ENCODE measurements around the gene ULBP1.
"Not testable (repeated sequence)": the region's sequence is repeated elsewhere in the genome, so short reads cannot be mapped to it uniquely, and the experiment has no call there.

Gene ULBP1

DNA sequence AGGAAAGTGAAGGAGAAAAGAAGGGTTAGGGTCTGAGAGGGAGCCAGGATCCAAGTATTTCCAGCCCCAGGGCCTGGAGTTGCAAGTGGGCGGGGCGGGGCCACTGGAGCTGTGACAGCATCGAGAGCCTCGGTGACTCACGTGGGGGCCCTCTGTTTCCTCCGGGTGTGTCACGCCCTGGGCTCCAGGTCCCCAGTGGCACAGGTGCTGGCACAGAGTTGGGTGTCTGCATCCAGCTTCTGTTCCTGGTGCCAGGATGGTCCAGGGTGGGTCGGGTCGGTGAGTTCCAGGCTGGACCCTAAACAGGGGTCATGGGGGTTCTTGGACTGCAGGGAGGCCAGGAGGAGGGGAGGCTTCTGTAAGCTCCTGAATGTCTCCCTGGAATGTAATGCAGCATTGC, 44.8 kb downstream of the ULBP1 start:
- DNase-seq, result no peak

DNA sequence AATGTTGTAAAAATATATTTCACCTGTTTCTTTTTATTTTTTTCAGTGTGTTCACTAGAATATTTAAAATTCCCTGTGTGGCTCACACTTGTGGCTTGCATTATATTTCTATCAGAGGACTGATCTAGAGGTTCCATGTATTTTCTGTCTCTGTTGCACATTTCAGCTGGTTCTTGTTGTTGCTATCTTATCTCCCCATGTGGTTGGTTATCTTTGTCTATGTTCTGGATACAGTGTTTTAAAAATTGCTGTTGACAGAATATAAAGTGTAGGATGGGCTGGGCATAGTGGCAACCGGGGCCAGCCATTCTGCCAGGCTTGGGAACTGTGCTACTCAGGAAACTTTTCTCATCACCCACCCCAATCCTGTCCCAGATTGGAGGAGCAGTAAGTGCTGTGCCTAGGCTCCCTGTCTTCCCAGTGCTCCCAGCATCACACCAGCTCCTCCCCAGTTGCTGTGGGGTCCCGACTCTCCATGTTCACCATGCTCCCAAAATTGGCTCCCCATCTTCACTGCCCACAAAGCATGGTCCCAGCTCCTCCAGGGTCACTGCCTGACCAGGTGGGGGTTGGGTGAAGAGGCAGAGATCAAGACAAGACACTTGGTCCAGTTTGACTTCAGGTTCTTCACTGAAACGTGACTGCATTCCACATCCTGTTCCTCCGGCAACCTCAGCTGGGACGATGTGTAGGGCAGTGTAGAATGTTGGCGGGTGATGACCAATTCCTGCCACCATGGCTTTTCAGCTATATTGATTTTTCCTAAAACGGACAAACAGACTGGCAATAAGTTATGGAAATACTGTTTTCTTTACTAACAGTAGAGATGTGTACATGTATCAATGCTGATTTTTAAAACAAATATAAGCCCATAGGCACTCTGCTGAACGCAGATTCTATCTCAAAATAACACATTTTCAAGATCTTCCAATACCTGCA, 49.4 kb downstream of the ULBP1 start:
- DNase-seq, result not testable (repeated sequence)

DNA sequence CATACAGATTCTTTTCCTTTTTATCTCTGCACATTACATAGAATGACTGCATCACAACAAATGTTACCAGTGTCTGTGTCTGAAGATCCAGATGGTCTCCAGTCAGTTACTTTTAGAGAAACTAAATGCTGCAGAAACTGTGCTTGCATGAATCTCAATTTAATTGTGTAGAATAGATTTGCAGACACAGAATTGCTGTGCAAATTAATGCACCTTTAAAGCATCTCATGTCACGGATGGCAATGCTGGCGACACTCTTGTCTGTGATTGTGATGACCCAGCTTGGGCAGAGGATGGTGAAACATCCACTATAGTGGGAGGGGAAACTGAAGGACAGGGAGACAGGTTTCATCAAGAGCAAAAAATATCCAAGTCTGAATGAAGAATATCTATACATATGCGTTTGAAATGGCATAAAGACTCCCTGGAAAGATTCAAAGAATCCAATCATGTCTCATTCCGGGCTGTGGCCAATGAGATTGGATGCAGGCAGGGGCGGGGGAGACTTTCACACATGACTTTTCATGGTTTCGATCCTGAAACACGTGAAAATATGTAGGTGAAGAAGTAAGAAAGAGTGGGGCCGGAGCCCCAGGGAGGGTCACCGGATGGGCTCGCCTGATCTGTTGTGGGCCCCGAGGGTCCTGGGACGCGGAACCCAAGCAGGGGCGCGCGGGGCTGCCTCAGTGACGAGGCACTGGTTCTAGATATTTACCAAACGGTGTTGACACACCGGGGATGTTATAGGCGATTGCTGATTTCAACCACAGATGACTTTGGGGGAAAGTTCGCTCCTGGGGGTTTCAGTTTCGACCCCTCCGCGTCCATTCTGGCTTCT, 50.3 kb downstream of the ULBP1 start:
- DNase-seq, result not testable (repeated sequence)

DNA sequence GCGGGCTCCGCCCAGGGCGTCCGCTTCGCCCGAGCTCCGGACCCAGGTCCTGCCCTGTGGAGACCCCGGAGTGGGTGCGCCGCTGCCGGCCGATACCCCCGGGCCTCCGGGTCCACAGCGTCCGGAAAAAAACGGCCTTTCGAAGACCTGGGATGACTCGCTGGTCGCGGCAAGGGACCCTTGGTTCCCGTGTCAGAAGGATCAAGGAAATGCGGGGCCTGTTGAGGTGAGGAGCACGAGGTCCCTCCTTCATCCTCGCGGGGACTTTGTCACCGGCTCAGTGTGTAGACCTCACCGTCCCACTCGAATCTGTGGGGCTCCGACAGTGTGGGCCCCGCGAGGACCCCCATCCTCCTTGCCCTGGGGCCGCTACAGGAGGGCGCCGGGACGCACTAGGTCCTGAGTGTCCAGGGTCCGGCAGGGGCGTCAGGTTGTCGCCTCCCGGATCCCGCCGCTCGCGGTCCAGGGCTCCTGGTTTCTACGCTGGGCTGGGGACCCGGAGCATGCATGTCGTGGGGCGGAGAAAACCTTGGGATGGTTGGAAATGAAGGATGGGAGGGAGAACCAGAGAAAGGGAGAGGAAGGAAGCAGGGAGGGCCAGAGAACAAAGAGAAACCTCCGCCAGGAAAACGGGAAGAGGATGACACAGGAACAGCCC, 51.0 kb downstream of the ULBP1 start:
- not testable (repeated sequence) for DNase-seq

DNA sequence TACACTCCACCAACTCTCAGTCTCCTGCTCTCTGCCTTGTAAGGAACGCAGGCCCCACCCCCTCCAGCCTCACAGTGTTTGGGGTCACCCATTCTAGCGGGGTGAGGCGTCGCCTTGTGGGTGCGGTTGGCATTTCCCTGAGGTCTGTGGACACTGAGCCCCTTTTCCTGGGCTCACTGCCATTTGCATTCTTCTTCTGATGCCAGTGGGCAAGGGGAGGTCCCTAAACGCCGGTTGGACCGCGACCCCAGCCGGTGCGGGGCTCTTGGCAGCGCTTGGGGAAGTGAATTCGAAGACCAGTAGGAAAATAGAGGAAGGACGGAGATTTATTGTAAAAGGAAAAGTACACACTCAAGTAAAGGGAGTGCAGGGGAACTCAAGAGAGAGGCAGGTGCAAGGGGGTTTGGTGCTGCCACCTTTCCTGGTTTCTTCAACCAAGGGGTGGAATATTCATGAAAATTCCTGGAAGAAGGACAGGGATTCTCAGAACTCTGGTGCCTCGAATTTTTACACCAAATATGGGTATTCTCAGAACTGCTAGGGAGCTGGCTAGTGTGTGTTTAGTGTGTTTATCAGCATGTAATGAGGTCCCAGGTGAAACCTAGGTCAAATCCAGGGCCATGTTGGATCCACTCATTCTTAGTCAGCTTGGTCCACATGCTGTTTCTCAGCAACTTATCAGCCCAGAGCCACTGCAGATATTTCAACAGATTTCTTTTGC, 51.7 kb downstream of the ULBP1 start:
- DNase-seq, result not testable (repeated sequence)

DNA sequence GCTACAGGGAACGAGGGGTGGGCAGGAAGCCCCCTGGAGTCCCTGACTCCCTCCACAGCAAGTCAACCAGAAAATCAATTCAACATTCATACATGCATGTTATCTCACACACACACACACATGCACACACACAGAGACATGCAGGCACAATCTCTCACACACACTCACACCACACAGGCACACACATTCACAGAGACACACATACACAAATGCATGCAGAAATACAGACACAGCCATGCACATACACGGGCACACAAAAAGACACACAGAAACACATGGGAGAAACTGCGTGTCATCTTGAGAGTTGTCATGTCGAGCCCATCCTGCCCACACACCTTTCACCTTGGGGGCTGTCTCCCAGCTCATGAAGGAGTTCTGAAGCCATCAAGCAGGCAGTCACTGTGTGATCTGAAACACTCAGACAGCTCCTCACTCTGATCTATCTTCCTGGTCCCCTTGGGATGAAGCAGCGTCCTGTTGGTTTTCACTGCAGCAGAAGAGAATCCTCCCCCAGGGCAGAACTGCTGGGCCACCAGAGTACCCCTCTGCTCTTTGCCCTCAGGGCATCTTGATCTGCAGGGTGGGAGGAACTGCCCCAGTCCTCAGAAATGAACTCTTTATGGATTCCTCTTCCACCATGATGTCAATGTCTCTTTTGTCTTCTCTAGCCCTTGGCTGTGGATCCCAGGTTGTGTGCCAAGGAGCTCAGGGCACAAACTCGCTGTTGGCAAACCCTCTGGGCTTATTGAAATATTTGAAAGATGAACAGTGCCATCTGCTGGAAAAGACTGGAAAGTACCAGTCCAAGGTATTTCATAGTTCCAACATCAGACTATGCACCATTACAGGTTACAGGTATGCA, 52.8 kb downstream of the ULBP1 start:
- peak; percentile 79 for DNase-seq

DNA sequence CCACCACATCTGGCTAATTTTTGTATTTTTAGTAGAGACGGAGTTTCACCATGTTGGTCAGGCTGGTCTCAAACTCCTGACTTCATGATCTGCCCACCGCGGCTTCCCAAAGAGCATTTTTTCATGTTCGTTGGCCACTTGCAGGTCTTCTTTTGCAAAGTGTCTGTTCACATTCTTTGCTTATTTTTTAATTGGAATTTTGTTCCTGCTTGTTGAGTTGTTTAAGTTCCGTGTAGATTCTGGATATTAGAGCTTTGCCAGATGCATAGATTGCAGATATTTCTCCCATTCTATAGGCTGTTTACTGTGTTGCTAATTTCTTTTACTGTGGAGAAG, 53.4 kb downstream of the ULBP1 start:
- not testable (repeated sequence) for DNase-seq

DNA sequence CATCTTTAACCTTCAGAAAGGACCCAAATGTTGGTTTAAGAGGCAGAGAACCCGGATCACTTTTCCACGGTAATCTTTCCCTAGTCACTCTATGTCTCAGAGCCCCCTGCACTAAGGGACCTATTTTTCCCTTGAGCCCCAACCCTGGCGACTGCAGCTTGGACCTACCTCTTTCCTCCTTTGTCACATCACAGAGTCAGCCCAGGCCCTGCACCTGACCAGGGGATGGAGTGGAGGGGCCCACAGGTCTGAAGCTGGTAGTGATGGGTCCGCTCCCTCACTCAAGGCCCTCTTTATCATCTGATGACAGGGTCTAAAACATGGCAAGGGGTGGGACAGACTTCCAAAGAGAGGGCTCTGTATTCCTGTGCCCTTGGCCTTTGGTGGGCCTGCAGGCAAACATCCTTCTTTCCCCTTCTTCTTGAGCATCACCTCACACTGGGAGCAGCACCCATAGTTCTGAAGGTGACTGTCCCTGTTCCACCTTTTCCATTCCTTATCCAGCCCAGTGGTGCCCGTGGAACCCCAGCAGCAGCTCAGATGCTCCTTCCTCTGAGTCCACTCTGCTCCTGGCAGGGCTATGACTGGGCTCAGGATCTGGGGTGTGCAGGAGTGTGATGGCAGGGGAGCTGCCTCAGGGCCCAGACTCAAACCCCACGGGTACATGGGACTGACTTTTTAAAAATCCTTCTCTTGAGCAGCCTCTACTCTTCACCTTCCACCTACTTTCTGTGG, 55.3 kb downstream of the ULBP1 start:
- DNase-seq, result no peak

DNA sequence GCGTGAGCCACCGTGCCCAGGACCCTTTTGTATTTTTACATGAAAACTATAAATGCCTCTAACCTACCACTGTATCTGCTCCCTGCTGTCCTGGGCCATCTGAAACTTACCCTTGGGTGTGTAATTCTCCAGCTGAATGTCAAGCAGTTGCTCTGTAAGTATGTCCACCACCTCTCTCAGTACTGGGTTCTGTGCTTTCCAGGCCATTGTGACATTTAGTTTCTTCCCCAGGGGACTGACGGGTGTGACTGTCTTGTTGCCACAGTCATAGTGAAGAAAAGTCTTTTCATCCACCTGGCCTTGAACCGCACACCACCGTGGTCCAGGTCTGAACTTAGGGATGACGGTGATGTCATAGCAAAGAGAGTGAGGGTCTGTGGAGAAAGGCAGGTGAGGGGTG, 58.1 kb downstream of the ULBP1 start:
- DNase-seq, result not testable (repeated sequence)
